T-helper 9 cell (primary cell): ENCODE data around the gene NOCT.
"Not testable (repeated sequence)": the region's sequence is repeated elsewhere in the genome, so short reads cannot be mapped to it uniquely, and the experiment has no call there.

Source experiments
- DNase-seq: peaks from one replicate; pipeline ENCODE4 v3.0.0-alpha.2; 2020

Gene NOCT

DNA sequence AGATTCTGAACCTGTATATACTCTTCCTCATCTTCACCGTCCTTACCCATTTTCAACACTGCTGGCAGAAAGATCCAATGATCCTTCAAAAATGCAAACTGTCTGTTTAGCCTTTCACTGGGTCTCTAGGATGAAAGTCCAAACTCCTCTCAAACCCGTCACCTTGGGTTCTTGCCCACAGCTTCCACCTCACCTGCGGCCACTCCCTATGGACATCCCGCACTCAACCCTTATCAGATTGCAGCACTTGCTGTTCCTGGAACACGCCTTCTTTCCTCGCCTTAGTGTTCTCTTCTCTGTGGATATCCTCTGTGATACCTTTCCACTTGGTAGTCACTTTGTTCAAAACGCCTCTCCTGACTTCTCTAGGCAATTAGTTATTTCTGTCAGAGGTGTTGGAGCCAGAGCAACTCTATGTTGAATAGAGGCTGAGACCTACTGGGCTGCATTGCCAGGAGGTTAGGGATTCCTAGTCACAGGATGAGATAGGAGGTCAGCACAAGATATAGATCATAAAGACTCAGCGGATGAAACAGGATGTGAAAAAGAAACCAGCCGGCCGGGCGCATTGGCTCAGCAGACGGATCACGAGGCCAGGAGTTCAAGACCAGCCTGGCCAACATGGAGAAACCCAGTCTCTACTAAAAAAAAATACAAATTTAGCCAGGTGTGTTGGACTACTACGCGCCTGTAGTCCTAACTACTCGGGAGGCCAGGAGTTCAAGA is 4.2 kb upstream of the NOCT start:
- DNase-seq: no peak

- no peak for DNase-seq
Measured at GRCh38 chr4:139014371-139015268, 961 bp upstream of the NOCT start.

DNA sequence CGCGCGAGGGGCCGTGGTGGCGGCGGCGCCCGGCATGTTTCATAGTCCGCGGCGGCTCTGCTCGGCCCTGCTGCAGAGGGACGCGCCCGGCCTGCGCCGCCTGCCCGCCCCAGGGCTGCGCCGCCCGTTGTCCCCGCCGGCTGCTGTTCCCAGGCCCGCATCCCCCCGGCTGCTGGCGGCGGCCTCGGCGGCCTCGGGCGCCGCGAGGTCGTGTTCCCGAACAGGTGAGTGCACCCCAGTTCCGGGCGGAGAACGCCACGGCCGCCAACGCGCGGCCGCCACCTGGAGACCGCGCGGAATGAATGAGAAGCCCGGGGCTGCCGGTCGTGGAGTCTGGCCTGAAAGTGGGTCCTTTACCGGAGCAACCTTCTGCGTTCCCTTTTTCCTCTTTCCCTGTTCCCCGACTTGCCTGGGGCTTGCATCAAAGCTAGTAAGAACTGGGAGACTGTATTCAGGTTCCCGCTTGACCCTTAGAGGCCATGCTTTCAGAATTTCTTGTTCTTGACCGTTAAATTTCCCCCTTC is 429 bp downstream of the NOCT start:
- DNase-seq: peak; percentile 27

- no peak for DNase-seq
Measured at GRCh38 chr4:139017861-139018260, 2.3 kb downstream of the NOCT start.

GRCh38 chr4:139018501-139018900 is 2.9 kb downstream of the NOCT start:
- no peak for DNase-seq

DNA sequence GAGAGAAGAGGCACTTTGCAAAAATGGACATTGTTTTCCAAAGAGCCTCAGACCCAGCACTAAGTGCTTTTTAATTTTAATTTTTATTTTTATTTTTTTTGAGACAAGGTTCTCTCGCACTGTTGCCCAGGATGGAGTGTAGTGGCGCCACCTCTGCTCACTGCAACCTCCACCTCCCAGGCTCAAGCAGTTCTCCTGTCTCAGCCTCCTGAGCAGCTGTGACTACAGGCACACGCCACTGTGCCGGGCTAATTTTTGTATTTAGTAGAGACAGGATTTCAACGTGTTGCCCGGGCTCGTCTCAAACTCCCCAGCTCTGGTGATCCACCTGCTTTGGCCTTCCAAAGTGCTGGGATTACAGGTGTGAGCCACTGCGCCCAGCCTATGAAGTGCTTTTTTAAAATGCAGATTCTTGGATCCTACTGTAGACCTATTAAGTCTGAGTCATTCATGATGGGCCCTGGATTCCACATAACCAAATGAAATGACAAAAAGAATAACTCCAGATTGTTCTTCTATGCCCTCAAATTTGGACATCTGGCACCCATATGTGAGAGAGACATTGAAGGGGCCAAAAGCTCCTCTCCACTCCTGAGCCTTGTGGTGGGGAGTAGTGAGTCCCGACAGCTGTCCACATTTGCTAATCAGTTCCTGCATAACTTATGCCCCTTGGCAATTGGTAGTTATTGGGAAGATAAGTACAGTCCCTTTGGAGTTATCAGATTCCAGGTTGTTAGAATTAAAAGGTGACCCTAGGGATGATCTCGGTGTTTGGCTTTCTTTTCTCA is 3.6 kb downstream of the NOCT start:
- DNase-seq: no peak

- no peak for DNase-seq
Measured at GRCh38 chr4:139020384-139020783, 4.8 kb downstream of the NOCT start.

DNA sequence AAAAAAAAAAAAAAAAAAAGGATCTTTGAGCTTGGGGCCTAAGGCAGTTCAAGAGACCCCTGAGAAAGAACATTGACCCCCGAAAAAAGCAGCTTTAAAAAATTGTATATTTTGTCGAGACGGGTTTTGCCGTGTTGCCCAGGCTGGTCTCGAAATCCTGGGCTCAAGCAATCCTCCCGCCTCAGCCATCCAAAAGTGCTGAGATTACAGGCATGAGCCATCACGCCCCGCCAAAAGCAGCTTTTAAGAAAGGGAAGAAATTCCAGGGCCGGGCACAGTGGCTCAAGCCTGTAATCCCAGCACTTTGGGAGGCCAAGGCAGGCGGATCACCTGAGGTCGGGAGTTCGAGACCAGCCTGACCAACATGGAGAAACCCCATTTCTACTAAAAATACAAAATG is 5.5 kb downstream of the NOCT start:
- not testable (repeated sequence) for DNase-seq

DNA sequence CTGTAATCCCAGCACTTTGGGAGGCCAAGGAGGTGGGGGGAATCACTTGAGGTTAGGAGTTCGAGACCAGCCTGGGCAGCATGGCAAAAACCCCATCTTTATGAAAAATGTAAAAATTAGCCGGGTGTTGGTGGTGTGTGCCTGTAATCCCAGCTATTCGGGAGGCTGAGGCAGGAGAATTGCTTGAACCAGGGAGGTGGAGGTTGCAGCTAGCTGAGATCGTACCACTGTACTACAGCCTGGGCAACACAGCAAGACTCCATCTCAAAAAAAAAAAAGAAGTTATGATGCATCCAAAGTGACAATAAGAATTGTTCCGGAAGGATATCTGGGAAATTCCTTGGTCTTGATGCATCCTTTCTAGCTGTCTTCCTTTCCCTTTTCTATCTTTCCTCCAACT is 7.3 kb downstream of the NOCT start:
- DNase-seq: no peak

- DNase-seq: no peak
Measured at GRCh38 chr4:139024686-139025085, 9.1 kb downstream of the NOCT start.

GRCh38 chr4:139025841-139026240 is 10.3 kb downstream of the NOCT start:
- no peak for DNase-seq

- no peak for DNase-seq
Measured at GRCh38 chr4:139027776-139028175, 12.2 kb downstream of the NOCT start.

DNA sequence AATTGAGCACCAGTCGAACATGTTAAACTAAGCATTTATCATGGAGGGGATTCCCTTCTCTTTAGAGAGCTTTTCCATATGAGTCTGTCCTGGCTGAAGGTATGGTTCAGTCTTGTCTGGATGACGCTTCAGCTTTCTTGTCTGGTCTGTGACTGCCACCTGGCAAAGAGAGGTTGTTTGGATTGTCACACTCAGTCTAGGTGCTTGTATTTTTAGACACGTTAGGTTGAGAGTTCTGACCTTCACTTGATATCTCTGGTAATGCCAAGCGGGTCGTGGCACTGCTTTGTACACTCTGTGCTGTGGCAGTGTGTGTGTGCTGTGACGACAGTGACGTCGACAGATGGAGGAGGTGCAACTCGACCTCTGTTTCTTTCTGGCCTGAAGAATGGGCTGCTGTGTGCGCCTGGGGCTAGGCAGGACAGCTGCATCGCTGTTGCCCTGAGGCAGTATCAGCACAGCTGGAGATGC is 12.6 kb downstream of the NOCT start:
- DNase-seq: no peak

DNA sequence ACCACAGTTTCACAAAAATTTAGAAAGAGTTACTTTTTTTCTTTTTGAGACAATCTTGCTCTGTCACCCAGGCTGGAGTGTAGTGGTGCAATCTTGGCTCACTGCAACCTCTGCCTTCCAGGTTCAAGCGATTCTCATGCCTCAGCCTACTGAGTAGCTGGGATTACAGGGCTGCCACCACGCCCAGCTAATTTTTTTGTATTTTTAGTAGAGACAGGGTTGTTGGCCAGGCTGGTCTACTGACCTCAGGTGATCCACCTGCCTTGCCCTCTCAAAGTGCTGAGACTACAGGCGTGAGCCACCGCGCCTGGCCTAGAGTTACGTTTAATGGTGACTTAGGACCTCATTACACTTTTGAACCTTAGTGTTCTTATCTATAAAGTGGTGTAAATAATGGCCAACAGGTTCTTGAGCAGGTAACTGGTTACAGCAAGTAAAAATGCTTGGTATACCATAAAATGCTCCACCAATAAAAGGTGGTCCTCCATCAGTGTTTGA is 14.3 kb downstream of the NOCT start:
- DNase-seq: not testable (repeated sequence)

GRCh38 chr4:139030614-139031235 is 15.1 kb downstream of the NOCT start:
- DNase-seq: peak; percentile 64

DNA sequence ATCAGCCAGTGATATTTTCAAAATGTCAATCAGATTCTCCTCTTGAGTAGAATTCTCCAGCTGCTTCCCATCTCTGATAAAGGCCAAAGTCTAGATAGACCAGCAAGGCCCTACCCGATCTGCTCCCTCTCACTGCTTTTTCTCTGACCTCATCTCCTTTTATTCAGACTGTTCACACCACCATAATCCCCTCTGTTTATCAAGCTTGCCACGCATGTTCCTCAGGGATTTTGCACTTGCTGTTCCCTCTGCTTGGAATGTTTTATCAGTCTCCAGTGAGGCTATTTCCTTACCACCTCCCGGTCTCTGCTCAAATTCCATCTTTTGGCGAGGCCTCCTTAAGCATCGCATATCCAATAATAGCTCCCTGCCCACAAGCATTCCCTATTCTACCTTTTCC is 20.1 kb downstream of the NOCT start:
- no peak for DNase-seq

DNA sequence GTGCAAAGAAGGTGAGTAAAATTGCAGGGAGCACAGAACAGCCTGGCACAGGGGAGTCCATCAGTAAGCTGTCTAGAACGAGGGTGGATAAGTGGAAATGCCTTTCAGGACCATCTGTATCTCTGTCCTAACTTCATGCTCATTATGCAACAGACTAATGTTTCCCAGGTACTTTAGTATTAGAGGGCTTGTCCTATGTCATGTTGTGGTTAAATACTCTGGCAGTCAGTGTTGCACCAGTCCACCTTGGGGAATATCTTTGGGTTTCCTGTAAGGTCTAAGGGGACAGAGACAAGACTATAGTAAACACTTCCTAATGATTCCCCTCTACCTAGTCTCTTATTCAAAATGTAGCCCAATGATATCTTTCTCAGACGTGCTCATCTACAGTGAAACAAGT is 21.3 kb downstream of the NOCT start:
- no peak for DNase-seq

DNA sequence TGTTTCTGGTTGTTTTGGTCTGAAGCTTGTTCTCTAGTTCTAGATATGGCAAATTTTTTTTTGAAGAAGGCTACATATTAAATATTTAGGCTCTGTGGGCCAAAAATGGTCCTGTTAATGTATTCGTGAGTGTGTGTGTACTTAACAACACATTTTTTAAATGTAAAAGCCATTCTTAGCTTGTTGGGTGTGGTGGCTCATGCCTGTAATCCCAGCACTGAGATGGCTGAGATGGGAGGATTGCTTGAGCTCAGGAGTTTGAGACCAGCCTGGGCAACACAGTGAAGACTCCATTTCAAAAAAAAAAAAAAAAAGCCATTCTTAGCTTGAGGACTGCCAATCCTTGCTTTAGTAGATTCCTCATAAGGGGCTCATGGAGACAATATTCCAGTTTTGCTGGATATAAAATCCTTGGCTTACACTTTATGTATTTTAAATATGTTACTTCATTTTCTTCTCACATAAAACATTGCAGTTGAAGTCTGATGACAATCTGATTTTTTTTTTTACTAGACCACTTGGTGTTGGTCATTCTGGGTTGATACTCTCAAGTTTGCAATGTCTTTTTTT is 23.4 kb downstream of the NOCT start:
- no peak for DNase-seq

DNA sequence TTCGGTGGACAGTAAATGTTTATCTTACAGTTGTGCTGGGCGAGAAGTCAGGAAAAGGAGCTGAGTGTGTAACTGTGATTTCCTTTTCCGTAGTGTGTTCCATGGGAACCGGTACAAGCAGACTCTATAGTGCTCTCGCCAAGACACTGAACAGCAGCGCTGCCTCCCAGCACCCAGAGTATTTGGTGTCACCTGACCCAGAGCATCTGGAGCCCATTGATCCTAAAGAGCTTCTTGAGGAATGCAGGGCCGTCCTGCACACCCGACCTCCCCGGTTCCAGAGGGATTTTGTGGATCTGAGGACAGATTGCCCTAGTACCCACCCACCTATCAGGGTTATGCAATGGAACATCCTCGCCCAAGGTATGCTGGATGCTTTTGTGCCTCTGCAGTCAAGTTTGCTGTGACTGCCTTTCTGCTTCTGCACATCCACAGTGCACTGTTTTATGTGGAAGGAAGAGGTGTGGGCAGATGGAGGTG is 27.4 kb downstream of the NOCT start:
- DNase-seq: no peak

GRCh38 chr4:139044291-139044690 is 28.7 kb downstream of the NOCT start:
- DNase-seq: no peak

GRCh38 chr4:139048026-139048425 is 32.4 kb downstream of the NOCT start:
- DNase-seq: no peak

- no peak for DNase-seq
Measured at GRCh38 chr4:139050446-139050845, 34.9 kb downstream of the NOCT start.
